Activated CD4-positive, alpha-beta T cell treated with anti-CD3 and anti-CD28 coated beads, Interleukin-2, amount 50 U/mL, for 4 hours (primary cell): ENCODE results near the gene DTHD1.

ENCODE experiments used
- DNase-seq, 2 experiments: peaks; one replicate each; pipeline ENCODE4 v3.0.0-alpha.2; 2020

DTHD1 gene

DNA sequence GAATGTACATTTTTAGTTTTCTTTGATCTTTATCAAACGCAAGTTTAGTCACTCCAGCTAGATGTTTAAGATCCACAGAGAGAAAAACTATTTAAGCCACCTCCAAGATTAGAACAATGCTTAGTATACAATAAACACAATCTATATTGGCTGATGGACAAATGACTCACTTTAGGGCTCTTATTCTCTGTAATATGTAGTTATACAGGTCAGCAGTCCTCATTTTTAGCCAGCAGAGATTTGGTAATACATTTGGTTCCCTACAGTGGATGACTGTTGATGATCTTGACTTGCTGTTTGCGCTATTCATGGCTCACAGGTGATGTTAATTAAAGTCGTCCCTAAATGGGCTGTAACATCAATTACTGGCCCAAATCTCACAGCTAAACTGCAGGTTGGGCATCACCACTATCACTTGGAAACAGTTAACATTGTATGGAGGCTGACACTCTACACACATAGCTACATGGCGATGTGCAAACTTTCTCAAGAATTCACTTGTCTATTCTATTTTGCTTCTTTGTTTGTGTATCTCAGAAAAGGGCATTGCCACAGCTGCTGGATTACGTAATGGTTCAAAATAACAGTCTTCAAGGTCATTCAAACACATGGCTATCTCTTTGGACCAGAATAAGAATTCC is 11.8 kb upstream of the DTHD1 start:
- no peak for DNase-seq

DNA sequence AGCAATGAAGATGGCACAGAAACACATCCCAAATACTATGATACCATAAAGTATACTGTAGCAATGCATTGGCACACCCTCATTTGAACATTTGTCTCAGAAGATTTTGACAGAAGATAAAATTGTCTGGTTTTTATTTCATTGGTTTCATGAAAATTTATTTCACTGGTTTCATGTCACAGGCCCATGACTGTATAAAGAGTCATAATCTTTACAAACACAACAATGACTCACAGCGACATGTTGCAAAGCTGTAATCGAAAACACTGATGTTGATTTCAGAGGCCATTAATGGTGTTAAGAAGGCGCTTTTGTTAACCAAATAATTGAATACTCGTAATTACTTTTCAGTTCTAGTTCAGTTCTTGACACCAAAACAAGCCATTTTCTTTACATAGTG is 8.1 kb upstream of the DTHD1 start:
- DNase-seq = no peak

DNA sequence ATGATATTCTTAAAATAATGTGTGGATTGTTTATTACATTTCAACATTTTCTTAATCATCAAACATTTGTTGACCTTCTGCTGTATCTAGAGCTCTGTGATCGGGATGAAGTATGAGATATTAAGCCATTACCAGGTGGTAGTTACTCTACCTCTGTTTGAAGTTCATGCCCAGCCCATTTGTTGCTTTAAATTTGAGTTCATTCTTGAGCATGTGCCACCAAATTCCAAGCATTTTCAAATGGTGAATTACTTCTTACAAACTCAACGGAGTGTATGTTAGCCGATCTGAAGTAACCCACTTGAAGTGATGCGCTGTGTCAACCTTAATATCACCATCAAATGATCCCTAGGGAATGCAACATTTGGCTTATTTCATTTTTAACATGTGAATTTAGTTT is 7.3 kb upstream of the DTHD1 start:
- no peak for DNase-seq

DNA sequence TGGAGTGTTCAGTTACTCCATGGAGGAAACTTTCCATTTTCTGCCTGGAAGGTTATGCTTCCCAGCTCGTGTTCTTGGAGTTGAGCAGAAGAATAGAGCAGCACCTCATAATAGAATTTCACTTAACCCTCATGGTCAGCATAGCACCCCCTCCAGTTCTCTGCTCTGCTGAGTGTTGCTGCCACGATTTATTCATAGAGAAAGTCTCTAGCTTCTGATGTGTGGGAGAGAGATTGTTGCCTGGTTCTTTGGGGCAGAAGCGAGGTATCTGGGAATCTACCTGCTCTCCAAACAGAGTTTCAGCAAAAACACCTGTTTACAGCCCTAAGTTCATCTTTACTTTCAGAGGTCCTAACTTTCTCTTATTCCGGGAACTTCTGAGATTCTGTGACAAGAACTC is 3.9 kb upstream of the DTHD1 start:
- DNase-seq = no peak

DNA sequence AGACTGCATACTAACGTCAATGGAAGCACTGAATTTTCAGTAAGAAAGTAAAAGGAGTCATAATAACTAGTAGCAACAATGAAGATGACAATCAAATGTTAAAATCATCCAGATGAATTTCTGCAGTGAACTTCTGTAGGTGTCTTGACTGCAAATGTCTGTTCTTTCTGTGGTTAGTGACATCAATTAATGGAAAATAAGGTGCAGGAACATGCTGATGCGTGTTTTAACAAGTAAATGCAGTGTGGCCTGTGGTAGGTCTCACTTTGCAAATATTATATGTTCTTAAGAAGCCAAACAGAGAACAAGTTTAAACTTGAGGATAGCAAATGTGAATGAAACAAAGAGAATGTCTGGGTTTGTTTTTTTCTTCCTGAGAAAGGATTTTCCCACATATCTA is 2.6 kb upstream of the DTHD1 start:
- DNase-seq = no peak

DNA sequence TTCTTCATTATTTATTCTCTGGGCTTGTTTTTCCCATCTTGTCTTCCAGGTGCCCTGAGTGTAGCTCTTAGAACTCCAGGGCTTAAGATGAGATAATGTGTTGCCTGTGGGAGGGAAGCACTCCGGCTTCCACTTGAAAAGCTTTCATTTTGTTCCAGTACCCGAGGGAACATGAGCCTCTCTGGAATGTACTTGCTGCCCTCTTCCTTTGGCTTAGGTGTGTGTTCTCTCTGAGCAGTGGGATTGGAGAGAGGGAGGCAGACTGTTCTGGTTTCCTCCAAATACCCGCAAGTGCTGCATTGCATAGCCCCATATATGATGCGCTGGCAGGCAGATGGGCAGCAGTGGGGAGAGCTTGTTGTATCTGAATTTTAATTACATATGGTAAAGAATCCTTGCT is 861 bp upstream of the DTHD1 start:
- no peak for DNase-seq

DNA sequence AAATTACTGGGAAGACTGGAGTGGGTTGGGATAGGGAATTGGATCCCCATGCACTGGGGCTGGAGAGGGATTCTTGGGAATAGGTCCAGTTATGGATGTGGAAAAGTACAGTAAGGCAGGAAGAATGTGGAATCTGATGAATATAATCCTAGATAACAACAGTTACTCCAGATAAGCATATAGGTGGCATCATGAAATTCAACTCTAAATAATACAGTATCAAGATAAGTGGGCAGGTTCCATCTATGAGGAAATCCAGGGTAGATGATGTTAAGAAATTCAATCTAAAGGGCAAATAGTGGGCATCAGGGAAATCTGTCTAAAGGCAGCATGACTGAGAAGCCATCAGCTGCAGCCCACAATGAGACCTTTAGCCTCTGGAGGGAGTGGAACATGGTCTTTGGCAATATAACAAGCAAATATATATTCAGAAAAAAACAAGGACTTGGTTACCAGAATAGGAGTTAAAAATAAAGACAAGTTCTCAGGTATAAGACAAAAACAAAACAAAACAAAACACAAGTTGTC is 1.2 kb downstream of the DTHD1 start:
- DNase-seq = no peak

DNA sequence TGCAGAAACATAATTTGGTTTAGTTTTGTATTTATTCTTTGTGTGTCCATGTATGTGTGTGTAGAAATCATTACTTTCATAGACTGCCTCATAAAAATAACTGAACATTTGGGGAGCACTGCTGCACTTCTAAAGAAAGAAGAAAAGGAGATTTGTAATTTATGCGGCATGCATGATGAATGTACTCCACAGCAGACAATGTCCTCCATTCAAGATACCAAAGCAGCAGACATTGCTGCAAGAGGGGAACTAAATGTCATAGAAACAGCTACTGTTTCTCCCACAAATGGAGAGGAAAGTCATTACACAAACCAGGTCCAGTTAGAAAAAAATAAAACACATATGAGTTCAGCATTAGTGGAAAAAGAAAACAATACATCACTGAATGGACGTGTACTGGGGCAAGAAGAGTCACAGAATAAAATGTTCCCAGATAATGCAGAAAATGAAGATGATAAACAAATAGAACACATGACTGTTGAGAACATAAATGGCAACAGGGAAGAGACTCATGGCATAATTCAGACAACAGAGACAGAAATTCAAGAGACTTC is 2.6 kb downstream of the DTHD1 start:
- DNase-seq = no peak

DNA sequence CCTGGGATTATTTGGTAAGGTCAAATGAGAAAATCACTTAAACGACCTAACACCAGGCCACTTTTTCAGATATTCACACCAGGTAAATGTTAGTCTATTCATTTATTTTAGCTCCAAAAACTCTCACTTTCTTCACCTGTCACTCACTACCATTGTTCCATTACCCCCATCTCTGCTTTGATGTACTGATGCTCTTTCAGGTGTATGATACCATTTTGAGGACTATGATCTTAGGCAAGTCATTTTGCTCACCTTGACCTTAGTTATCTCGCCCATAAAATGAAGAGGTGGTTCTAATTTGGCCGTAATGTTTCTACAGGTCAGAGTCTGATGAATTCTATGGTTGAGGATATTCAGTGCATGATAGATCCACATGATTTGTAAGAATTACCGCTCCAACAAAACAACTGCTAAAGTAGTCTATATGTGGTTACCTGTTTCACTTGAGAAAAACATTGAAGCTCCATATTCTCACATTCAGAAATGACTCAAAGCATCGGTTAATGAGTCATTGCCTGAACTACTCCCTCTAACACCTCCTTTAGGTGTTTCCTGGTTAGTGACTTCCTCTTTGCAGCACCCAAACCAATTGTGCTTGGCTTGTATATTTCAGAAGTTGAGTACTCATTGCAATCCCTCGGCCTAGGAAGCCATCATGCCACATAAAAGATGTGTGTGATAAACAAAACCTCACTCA is 4.5 kb downstream of the DTHD1 start:
- DNase-seq = peak; percentile 21 to 33

DNA sequence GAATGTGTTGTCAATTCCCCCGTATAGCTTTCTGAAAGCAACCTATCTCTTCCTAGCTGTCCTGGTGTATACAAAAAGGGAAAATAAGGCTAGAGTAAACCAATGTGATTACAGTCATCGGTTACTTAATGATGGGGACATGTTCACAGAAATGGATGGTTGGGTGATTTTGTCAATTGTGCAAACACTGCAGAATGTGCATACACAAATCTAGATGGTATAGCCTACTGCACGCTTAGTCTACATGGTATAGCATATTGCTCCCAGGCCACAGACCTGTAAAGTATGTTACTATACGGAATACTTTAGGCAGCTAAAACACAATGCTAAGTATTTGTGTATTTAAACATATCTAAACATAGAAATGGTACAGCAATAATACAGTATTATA is 5.1 kb downstream of the DTHD1 start:
- DNase-seq = no peak

DNA sequence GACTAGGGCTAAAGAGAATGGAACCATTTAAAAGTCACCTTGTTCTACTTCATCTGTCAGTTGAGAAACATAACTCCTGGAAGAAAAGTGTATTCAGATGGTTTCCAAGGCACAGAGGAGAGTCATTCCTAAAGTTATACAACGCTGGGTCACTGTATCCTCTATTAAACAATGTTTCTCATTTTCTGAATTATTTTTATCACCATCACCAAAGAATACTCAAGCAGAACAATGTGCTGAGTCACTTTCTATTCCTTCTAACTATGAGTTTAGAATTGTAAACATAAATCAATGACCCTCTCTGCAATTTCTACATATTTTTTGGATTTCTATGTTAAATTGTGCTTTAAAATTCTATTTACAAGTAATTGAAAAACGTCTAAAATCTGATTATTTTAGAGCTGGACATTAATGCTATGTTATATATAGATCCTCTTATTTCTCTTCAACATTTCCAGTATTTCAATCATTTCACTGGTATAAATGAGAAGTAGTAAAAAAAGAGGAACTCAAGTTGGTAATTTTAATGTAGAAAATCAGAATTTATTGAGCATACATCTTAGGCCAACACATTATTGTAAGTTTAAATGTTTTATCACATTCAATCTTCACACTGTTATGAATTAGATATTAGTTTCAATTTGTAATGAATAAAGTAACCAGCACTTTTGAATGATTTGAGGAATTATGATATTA is 7.5 kb downstream of the DTHD1 start:
- no peak for DNase-seq

DNA sequence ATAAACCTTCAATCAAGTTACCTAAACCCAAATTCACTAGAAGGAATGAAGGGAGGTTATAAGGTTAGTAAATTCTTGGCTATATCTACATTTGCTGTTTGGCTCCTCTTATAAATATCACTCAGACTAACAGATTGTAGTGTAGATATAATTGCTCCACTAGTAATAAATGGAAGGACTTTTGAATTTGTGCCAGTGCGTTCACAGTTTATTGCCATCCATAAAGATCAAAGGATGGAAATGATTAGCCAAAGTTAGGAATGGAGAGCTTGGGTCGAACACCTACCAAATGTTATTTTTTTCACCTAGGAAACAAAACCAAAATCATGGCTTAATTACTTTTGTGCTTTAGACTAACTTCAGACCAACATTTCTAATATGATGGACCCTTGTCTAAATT is 9.2 kb downstream of the DTHD1 start:
- no peak for DNase-seq

DNA sequence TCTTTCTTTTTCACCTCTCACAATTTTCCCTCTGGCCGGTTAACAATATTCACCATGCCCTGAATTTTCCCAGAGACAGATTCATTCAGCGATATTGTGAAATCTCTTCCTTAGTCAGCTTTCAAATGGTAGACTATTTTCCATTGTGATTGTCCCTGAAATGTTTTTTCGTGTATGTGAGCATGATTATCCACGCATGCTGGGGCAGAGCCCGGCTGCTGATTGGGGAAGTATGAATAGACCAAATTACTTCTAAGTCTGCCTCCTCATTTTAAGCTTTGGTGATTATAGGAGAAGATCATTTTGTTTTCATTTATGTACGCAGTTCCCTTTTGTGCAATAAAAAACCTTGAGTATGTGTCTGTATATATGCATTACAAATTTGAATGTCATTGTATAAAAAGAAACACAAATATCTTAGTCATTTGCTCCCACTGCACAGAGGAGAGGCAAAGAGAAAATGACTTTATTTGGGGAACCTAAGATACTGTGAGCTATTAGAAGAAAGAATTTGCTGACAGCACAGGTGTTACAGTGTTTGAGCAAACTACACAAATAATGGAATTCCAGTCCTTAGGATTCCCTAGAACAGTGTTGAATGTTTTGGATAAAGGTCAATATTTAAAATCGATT is 11.3 kb downstream of the DTHD1 start:
- no peak for DNase-seq

DNA sequence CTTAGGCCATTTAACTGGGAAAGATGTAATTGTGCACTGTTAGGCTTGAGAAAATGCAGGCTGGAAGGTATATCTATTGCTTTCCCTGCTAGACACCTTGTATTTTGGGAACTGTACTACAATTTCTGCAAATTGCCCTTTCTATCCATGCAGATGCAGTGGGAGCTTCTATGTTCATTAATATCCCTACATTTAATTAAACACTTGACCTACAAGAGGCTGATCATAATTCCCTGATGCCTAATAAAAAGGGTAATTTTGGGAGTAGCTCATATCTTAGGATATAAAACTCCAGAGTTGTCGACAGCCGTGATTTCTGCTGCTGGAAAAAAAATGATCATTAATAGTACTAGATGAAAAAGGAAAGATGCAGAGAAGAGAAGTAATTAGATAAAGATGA is 19.7 kb downstream of the DTHD1 start:
- DNase-seq = no peak

DNA sequence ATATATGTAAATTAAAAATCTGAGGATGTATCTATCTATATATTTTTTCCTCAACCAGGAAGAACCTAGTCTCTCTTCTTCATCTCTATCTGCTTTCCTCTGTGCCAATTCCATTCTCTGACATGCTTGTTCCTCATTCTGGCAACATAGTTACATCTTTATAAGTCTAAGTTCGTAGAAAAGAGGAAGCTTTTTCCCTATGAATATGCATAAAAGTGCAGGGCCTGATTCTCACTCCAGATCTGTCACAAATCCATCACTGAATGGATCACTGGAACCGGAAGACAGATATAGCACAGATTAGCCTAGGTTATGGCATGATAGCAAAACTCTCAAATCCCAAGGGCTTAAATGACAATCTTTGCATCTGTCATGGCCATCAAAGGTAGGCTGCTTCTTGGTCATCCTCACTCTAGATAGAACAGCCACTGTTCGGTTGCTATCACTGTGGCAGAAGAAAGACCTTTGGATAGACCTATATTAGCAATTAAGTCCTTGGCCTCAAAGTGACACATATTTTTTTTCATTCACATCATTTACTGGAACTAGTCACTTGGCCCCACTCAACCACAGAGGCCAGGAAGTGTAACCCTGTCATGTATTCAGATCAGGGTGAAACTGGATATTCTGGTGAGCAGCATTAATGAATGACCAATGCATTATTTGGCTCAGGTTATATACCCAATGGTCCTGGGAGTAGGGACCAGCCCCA is 22.2 kb downstream of the DTHD1 start:
- DNase-seq = no peak

DNA sequence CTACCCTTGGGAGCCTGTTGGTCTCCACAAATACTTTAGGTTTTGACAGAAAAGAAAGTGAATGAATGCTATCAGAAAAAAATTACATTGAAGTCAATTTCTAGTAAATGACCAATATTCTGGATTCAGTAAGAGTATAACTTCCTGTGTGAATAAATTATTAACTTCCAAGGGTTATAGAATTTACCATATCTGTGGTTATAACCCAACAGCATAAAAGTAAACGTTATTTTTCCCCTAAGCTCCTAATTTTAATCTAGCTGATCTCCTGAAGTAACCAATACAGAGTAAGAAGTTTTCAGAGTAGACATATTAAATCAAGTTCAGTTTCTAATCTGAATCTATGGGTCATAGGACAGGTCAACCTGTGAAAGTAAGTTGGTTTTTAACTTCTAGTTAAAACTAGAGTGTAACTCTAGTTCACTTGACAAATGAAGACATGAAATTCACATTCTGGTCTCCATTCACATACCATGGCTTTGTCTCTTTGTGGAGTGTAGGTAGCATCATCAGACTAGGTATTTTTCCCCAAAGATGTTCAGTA is 22.8 kb downstream of the DTHD1 start:
- DNase-seq = no peak

DNA sequence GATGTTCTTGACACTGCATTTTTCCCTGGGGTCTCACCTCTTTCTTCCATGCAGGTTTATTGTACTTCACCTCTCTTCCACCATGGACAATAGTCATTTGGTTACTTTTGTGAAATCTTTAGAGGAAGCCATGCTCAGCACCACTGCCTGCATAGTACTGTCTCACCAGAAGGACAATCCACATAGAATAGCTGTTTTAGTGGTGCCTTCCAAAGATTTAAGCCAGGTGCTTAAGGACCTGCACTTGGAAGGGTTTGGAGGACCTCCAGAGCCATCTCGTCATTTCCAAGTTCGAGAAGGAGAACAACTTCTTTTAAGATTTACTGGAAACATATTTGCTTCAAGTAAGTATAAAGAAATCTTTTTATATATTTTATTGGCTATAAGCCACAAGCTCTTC is 26.7 kb downstream of the DTHD1 start:
- no peak for DNase-seq

DNA sequence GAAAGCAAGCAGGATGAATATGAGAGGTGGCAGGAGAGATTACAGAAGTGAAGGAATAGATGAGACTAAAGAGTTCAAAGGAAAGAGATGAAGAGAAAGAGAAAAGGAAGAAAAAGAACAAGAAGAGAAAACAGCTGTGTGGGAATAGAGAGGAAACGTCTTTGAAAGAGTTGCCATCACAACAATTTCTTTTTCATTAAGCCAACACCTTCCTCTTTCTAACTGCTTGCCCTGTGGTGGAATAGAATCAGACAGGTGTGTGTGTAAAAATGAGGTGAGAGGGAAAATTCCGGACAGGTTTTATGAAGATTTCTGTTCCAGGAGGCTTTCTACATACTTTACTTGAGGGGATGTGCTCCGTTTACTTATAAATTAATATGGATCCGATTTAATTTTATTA is 28.8 kb downstream of the DTHD1 start:
- DNase-seq = no peak

DNA sequence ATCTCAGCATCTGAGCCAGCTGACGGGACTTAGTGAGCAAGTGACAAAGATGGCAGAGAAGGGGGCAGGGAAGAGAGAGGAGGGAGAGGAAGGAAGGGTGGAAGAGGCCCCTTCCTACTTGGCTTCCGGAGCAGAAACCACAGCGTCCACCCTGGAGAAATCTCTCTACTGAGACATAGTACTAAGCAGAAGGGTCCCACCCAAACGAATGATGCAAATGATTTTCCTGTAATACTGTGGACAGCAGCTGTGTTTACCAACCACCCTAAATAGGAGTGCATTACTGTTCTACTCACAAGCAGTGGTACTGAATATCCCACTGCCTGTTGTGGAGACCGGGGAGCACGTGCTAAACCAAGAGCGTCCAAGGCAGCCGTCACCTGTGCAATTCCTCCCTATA is 29.4 kb downstream of the DTHD1 start:
- no peak for DNase-seq

DNA sequence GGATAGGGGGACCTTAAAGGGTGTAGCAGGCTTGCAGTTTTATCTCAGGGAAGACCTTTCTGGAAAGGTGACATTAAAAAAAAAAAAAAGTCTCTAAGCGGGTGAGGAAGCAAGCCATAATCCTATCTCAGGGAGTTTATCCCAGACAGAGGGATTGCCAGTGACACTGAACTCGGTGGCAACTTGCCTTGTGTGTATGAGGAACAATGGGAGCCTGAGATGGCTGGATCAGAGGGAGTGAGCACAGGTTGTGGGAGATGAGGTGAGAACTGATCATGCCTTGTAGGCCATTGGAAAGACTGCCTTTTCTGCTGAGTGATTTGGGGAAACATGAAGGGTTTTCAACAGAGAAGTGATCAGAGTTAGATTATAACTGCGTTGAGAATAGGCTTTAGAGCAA is 31.1 kb downstream of the DTHD1 start:
- no peak for DNase-seq

DNA sequence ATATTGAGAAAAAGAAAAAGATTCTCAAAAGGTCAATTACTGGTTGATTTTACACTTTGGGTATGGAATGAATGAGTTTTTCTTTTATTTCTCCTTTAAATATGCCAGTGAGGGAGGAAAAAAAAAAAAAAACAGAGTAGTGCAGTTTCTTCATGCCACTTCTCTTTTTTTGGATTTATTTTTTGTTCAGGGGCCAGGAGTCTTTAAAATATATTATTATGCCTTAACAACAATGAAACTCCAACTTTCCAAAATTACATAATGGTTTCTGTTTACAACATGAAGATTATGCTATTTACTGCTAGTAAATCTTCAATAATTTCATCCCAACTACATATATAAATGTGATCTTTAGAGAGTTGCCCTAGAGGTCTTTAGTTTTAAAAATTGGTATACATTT is 31.9 kb downstream of the DTHD1 start:
- DNase-seq = no peak

DNA sequence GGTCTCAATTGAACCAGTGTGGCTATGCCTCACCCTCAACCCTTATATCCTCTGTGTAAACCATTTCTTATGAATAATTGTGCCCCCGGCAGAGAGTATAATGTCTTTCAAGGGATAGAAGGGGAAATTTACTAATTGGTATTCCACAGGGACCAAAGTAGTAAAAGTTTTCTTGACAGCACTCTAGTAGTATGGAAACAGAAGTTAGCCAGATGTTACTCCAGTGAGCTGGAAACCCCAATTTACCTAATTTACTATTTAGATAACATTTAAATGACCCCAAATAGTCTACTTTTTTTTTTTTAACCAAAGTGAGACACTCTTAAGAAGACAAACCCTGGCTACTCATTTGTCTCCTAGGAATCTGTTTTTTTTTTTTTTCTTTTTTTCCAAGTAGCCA is 32.3 kb downstream of the DTHD1 start:
- DNase-seq = no peak

DNA sequence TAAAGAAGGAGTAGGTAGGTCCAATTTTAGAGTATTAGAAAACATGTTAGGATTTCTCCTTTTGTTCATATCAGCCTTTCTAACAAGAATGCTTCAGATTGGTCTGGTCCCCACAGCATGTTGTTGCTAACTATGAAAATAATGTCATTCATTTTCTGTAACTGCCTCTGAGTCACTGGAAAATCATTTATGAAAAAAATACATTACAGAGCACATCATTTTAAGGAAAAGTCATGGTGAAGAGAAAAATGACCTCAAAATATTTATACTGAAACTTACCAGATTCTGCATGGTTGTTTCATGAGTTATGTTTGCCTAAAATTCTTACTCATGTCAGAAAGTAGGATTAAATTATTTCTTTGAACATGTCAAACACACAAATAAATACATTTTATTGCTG is 35.2 kb downstream of the DTHD1 start:
- DNase-seq = no peak
